NB4 (cell line): ENCODE results near the gene TJAP1.

ENCODE experiments used
- CTCF ChIP-seq: IDR thresholded peaks from one replicate; pipeline ENCODE4 v1.5.1; 2012; ENCODE audit warnings: low read depth, low read length
- TF ChIP-seq, protein P1 (sequence below): IDR thresholded peaks from 2 replicates; pipeline ENCODE4 v1.6.1; 2011; ENCODE audit warnings: low read depth, low read length

DNA sequence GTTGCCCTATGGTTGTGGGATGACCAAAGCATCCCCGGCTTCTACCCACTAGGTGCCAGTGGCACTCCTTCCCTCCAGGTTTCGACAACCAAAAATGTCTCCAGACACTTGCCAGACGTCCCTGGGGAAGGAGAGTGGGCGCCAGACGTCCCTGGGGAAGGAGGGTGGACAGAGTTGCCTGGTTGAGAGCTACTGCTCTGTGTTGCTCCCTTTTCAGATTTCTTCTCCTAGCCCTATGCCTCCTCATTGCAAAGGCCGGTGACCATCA lies 19.7 kb downstream of the TJAP1 start:
- TF ChIP-seq, protein P1, sequence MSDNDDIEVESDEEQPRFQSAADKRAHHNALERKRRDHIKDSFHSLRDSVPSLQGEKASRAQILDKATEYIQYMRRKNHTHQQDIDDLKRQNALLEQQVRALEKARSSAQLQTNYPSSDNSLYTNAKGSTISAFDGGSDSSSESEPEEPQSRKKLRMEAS, result no peak
- no peak for TF ChIP-seq CTCF
